ENCODE data around the gene GCLM.

The GCLM gene

DNA sequence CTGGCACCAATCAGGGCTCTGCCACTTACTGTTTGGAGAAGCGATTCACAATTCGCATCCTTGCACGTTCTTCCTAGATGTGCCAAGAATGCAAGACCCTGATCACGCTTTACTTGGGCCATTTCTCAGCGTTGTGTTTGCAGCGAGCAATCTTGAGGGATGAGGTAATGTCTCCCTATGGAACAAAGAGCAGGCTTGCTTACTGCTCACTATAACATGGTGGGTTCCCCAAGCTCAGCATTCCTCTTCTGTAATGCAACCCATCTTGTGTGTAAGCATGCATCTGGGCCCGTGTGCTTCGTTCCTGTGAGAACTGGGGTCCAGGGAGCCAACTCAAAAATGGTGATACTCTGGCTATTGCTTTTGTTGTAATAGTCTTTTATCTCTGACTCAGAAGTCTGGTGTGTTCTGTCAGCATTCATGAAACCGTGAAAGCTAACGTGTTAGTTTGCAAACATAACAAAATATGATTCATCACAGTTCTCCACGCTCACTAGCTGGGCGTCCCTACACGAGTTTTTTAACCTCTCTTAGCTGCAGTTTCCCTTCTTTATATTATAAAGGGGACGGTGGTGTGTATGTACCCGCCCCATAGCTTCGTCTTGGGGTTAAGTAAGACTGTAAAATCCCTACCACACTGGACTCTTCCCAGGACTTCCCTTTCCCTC lies 63.6 kb downstream of the GCLM start:
- no peak for DNase-seq

DNA sequence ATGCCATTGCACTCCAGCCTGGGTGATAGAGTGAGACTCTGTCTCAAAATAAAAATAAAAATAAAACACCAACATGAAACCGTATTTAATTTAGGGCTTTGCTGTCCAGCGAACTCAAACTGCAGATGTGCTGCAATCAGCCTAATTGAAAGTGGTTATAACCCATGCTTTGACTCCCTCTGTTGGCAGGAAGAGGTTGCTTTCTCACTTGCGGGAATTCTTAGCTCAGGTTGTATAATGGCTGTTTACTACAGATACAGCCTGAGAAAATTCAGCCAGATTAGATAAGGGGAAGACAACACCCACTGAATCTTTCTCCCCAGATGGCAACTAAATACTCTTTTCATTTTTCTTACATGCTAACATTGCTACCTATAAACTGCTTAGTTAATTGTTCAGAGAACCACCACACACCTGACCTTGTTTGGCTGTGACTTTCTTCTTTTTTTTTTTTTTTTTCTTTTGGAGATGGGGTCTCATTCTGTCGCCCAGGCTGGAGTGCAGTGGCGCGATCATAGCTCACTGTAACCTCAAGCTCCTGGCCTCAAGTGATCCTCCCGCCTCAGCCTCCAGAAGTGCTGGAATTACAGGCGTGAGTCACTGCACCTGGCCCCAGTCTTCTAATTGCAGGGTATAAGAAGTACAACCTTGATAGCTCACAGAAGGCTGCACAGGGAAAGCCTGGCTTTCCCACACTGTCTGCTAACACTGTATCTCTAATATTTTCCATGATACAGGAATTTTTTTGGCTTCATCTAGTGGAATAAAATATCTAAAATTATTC lies 64.8 kb downstream of the GCLM start:
- peak; percentile 42 to 58 for DNase-seq

DNA sequence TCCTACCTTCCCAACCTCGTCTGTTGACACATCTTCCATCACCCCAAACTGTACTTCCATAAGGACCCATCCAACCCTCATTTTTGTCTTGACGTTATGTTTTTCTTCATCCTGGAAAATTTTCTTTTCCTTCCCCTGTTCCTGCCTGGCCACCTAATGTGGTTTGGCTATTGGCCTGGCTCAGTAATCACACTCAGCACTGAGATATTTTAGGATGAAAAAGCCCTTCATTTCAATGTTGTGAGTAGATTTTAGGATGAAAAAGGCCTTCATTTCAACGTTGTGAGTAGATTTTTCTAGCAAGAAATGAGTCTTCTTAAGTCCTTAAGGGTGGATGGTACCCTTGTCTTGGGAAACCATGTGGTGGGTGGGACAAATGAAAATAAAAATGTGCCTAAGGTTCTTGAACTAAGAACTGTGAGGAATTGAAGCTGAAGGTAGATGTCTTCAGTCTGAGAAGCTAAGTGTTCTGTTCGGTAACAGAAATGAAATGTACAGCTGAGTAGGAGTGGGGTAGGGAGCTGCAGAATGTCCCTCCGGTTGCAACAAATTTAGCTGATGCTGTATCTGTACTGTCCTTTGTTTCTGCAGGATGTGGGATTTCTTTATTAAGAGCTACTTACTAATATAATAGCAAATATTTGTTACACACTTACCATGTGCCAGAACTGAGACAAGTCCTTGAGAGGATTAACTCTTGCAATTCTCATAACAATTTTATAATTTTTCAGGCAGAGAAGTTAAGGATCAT lies 66.3 kb downstream of the GCLM start:
- no peak for DNase-seq

DNA sequence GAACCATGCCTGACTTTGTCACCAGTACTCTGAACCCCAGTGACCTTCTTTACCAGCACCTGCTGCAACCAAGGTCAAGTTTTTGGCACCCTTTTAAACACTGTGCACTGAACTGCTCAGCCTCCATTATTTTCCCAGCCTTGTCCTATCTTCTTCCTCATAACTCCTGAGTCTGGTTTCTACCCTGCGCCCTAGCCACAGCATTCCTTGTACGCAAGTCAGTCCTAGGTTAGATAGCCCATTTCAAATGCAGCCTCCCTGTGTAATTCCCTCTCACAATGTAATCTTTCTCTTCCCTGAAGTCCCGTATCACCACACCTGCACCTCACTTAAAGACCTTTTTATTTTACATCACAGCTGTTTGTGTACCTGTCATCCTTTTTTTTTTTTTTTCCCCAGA lies 67.5 kb downstream of the GCLM start:
- no peak for DNase-seq

DNA sequence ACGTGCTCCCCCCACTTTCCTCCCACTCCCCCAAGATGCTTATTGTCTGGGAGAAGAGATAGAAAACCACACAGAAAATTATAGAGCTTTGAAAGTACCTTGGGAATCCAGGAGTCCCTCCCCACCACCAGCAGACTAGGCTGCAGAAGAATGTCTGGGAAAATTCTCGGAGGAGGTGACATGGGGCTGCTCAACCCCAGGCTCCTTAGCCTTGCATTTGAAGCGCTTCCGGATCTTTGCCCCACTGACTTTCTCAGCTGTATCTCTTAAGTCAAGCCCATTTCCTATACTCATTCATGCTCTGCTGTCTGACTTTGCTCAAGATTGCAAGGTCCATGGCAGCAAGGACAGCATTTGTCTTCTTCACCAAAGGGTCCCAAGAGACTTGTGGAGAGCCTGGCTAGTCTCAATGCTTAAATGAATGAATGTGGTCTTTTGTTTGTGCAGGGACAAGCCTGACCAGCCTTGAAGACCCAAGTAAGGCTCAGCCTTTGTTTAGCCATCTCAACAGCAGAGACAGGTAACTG lies 68.2 kb downstream of the GCLM start:
- DNase-seq: no peak

DNA sequence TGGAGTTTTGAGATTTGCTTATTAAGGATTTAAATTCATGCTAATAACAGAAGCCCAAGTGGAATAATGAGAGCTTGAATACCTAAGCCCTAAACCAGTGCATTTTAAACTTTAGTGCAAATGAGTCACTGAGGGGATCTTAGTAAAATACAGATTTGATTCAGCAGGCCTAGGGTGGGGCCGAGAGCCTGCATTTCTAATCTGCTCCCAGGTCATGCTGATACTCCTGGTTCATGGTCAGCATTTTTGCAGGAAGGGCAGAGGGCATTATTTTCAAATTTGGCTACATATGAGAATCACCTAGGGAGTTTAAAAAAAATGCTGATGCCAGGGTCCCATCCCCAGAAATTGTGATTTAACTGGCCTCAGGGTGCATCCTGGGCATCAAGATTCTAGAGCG lies 69.5 kb downstream of the GCLM start:
- no peak for DNase-seq

DNA sequence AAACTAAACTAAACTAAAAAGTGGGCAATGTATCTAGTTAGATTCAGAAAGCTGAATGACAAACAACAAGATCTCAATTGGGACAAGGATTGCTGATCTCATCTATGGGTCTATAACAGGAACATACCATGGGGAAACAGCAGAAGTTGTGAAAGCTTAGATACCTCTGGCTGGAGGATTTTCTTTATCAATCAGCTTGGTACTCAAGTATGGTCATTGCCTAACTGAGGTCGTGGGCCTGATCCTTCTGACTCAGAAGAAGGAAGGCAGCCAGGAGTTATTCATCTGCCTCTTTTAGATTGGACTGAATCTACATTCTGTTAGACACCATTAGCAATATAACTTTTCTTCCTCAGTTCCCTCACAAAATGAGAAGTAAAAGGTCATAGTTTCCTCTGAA lies 69.9 kb downstream of the GCLM start:
- DNase-seq: no peak

DNA sequence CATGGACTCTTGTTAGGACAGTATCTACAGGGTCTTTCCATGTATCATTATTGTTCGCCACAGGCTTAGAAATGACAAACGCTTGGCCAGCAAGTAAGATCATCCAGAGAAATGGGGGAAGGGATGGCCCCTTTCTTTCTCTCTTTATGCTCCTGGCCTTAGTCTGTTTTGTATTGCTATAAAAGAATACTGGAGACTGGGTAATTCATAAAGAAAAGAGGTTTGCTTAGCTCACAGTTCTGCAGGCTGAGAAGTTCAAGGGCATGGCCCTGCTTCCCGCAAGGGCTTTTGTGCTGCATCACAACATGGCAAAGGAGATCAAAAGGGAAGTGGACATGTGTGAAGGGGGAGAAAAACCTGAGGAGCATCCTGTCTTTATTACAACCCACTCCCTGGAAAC lies 71.3 kb downstream of the GCLM start:
- no peak for DNase-seq

Data from NCI-H2081 (cell line).